GM19455 (cell line): ENCODE measurements around the gene ARHGEF28.

ENCODE experiments used
- ATAC-seq: cut with Tn5 transposase; IDR thresholded peaks from one replicate; pipeline ENCODE4 v1.9.1; 2021; ENCODE audit not compliant: unreplicated experiment

The ARHGEF28 gene

DNA sequence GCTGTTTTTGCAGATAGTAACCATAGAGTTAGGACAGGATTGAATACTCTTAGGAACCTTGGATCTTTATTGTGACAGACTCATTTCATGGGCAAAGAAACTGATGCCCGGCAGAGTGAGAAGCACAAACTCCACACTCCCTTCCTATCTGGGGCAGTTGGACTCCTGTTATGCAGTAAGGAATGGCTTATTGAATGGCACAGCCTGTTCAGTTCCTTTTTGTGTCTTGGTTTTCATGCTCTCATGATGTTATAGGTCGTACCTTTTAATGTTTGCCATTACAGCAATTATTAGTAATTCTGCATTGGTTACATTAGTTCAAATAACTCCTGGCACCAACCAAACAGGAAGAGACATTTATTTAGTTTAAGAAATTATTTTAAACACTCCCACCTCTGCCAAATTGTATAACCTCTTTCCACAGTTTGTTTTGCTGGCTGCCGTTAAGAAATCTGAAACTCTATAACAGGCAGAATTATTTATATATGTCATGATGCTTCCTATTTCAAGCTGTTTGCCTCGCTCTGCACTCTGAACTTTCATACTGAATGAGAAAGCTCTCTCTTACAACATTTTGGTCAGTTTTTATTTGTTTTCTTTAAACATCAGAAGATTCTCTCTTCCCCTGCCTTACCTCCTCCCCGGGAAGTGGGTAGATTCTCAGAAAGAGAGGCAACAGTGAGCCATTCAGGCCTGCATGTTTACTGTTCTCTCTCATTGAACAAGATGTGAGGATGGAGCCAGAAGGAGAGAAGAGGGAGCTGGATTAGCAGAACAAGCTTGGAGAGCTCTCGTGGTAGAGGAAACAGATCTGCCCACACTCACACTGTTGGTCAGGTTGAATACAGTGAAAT lies 144.4 kb downstream of the ARHGEF28 start:
- no peak for ATAC-seq

DNA sequence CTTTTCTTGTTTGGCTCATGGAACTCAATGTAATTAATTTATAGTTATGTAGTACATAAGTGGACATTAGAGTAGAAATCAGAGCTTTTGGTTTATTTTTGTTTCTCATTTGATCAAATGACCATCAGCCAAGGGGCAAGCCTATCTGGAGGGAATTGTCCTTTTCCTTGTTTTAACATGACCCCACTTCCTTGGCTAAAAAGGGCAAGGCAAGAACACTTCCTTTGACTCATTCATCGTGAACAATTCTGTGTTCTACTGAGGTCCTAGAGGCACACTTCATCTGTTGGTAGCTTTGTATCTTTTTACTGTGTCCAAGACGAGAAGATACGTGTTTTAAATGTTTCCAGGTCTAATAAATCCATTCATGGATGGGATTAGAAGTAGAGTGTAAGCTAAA lies 148.9 kb downstream of the ARHGEF28 start:
- ATAC-seq: no peak

DNA sequence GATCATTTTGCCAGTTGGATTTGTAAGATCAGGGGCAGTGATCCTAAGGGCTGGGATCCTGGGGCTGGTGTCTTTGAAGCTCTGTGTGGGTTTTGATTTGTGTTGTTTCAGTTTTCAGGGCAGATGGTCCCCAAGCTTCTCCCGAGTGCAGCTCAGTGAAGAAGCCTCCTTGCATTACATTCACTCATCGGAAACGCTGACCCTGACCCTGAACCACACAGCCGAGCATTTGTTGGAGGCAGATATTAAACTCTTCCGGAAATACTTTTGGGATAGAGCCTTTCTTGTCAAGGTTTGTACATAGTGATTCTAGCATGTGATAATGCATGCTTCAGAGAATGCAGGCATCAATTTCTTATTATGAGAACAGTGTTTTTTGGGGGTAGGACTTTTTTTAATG lies 150.4 kb downstream of the ARHGEF28 start:
- no peak for ATAC-seq

DNA sequence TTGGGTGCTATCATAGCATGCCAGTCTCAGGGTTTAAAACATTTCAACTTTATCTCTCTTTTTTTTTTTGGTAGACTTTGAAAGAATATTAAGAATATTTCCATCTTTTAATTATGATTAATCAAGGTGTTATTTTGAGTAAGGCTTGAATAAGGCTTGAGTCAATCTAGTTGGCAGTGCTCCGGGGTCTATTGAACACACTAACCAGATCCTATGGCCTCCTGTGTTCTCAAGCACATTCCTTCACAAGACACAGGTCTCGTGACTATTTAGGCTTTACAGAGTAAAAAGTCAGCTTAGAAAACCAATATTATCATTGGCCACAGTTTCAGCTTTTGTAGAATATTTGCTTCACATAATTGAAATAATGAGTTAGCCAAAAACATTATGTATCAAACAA lies 151.2 kb downstream of the ARHGEF28 start:
- no peak for ATAC-seq

DNA sequence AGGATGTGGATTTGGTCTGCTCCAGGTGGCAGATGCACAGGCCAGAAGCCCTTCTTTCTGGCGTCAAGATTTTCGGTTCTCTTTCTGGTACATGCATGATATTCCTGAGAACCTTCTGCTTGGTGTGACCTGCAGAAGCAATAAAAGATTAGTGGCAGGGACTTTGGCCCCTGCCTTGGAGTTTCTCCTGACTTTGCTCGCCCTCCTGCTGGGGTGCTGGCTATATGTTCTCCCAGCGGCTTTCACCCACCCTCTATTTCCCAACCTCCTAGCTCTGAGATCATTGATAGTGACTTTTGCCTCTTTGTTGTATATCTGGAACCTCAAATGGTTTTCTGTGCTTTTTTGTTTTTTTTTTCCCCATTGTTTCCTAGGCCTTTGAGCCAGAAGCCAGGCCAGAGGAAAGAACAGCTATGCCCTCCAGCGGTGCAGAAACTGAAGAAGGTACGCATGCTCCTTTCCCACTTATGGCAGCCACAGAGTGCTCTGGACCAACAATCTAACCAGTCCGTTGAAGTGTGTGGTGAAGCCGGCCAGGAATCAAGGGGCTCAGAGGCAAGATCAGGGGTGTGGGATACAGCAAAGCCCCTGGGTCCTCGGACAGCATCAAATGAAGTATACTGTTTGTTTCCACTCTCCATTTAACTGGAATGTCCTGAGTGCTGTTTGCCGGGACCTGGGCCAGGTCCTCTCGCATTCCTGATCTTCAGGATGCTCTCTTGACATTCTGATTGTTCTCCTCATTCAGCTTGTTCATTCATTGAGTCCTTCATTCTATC lies 154.5 kb downstream of the ARHGEF28 start:
- no peak for ATAC-seq

DNA sequence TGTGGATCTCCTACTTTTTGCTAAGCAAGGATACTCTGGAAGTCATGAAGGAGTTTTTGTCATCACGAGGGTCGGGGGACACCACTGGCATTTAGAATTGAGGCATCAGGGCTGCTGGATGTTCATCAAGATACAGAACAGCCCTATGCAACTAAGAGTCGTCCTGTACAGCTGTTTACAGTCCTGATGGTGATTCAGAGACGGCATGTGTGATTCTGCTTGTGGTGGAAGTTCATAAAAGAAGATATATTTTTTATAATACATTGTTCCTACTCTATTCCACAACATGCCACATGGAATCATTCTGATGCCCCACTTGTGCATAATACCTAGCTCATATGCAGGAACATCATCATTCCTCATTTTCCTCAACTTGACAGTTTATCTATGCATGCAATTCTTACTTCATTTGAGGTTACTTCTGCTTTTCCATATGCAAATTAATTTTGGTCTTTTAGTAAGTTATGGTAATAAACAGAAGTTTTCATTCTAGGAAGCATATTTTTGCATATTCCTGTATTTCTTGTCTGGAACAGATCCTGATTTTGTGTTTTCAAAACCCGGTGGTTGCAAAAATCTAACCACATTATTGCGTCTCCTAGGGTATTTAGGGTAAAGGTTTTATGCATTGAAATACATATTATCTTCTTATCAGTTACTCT lies 155.2 kb downstream of the ARHGEF28 start:
- no peak for ATAC-seq

DNA sequence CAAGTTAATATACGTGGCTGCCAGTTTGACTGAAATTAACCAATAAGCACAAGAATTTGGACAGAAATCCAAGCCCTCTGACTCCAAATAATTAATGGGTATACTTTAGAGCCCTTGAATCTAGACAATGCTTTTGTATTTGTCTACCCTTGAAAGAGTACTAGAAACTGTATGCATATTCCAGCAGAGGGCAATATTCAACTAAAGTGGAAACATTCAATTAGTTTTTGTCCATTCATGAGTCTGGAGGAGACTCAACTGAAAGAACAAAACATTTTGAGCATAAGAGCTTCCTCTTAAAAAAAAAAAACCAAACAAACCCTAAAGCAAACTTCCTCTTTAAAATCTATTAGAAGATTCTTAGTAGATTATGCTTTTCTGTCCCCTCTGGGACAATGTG lies 157.8 kb downstream of the ARHGEF28 start:
- ATAC-seq: no peak

DNA sequence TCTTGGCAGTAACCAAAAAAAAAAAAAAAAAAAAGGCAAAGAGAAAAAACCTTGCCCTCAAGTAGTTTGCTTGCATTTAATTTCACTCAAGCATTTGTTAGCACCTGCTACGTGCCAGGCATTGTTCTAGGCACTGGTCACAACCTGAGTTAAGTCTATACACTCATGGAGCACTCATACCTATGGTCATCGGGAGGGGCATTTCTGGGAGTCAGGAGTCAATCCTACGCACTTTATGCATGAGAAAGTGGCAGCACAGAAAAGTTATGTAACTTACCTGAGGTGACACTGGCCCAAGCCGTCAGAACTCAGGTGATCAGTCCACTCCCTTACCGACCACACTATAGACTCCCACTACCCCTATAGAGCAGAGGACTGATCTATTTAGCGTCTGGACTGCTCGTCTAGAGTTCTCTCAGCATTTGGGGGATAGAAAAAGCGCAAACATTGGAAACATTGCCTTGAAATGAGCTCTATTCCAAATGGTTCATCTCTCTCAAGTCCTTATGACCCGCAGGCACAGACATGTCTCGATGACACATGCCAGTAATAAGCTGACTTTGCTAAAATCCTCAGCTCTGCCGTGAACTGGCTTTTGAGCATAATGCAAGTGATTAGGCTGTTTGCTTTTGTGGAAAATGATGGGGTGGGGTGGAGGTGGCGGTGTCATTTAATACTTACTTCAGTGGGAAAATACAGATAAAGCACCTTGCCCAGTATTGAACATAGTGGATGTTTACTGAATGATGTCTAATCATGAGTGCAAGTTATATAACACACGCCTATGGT lies 160.2 kb downstream of the ARHGEF28 start:
- no peak for ATAC-seq

DNA sequence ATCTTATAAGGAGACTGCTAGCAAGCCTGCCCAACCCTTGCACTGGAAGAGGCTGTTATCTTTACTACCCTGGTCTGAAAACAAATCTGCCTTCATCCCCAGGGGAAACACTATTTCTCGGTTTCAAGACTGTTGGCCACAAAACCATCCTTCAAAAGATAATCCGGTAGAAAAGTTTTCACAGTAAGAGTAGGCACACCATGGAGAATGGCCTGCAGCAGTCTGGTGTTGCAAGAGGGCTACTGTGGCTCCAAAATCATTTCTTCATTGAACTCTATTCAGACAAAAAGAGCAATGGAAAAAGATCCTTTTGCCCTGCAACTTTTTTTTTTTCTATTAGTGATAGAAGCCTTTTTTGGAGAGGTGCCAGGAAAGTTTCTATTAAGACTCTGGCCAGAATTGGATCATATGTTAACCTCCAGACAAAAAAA lies 163.9 kb downstream of the ARHGEF28 start:
- no peak for ATAC-seq

DNA sequence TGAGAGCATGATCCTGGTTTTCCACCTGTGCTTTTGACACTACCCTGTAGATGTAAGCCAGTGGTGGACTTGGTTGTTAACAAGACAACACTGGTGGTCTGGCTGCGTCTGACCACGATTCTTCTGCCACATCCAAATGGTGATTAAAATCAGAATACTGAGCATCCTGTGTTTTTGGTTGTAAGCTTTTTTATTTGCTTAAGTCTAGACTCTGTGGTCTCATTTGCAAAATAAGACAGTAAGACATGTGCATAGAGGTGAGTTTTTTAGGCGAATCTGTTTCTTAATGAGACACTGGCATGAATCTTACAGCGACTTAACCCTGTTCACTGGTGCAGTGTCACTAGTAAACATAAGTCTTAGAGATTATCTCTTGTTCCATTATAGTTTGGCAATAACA lies 165.4 kb downstream of the ARHGEF28 start:
- ATAC-seq: no peak

DNA sequence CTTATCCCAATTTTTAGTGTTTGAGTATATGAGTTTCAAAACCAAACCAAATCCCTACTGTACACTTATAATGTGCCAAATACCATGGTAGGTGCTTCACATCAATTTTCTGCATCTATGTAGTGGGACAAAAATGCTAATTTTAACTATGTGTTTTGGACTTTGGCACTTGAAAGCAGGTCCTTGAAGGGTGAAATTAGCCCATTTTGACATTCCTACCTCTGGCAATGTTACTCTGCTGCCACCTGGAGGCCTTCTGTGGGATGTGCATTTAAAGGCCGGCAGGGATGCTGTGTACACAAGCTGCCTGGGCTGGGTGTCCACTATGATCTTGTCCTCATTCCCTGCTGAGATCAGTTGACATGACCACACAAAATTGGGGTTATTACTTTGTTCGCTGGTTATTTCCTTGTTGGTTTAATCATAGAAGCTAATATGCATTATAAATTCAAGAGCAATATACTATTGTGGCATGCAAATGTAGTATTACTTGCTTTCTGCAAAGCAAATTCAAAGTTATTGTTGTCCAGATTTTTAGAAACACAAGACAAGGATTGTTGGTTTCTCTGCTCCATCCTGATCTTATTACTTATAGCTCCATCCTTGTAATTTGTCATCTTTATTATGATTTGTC lies 166.8 kb downstream of the ARHGEF28 start:
- no peak for ATAC-seq

DNA sequence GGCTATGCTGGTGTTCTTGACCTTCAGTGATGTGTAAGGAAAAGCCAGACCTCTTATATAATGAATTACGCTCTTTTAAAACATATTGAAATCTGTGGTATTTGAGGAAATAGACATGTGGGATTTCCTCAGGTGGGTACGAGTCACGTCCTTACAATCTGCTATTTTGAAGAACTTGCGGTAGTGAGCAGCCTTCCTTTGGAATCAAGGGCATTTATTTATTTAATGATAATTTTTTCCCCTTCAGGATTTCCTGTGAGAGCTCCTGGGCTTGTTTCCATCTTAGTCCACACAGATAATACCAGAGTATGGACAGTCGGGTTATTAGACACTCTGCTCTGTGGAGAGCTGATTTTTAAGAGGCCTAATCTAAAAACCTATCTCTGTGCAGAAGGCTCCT lies 167.9 kb downstream of the ARHGEF28 start:
- ATAC-seq: no peak

DNA sequence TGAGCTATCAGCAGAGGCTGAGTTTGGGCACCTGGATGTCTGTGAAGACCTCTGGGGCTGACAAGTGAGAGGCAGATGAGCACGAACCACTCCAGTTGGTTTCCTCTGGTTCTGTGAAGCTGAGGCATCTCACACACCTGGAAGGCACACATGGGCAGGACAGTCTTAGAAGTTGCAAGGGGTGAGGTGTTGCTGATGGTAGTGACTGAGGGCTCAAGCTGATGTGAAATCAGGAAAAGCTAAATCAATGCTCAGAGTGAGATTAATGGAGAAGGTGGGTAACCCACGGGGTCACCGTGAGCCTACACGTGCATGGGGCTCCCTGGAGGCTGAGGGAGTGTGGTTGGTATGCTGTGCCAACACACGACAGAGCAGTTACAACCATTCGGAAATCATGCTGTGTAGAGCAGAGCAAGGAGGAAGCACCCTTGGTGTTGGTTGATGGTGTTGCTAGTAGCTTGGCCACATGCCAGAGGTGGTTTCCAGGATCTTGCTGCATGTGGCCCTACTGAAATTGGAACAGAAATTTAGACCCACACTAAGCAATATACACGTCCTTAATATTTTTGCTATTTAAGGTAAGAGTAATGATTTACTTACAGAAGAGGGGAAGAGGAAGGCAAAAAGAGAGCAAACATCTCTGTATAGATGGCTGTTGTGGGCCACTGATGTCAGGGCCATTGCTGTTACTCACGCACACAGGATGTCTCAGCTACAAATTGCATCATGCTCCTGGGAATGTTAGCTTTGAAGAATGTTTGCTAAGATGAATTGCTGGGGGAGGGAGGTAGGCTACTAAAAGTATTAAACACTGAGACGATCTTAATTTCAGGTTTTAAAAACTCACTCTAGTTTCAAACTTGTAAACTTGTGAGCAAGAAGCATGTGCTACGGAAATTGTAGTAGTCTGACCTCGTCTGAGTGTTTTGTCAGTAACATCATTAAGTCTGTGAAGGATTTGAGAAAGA lies 170.5 kb downstream of the ARHGEF28 start:
- ATAC-seq: no peak

DNA sequence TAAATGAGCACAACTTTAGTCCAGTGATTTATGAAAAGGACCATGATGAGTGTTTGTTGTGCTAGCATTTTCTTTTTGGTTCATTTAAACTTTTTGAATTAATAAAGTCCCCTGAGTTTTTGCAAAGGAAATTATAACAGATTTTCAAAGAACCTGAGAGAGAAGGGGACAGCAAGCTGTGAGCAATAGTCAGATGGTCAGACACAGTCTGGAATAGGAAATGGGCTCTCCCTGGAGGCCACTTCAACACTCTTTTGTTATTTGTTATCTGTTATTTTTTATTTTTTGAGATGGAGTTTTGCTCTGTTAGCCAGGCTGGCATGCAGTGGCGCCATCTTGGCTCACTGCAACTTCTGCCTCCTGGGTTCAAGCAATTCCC lies 171.1 kb downstream of the ARHGEF28 start:
- ATAC-seq: no peak

DNA sequence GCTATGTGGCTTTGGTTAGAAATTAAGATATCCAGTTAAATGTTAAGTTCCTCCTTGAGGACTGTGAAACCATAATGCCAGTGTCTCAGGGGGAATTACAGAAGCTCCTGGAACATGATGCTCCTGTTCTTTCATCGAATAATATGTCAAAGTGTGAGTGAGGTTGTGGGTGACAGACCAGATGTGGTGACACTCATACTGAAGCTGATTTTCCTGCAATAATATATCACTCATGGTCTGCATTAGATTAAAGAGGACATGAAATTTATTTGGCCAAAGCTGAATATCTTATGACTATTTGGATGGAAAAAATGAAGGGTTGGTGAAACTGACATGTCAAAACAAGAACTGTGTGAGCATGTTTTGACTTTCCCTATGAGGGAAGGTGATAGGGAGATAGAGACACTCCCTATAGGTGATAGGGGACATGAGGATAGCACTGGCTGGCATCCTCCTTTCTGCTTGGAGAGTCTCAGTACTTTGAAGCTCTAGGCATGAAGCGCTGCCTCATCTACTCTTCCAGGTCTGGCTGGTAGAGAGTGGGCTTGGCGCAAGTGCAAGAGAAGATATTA lies 173.5 kb downstream of the ARHGEF28 start:
- ATAC-seq: no peak

DNA sequence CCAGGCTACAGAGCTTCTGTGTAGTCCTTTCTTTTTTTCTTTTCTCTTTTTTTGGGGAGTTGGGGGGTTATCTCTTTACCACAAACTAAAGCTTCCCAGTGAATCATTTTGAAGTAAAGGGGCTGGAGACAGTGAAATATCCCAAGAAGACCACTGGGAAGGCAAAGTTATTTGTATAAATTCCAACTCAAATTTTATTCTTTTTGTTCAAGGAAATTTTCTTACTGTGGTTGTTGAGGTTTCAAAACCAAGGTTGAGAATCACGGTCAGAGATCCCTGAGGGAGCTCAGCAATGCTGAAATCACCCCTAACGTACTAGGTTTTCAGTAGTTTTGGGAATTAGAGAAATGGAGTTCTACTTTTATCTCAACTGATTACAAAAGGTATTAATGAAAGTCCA lies 175.7 kb downstream of the ARHGEF28 start:
- ATAC-seq: no peak

DNA sequence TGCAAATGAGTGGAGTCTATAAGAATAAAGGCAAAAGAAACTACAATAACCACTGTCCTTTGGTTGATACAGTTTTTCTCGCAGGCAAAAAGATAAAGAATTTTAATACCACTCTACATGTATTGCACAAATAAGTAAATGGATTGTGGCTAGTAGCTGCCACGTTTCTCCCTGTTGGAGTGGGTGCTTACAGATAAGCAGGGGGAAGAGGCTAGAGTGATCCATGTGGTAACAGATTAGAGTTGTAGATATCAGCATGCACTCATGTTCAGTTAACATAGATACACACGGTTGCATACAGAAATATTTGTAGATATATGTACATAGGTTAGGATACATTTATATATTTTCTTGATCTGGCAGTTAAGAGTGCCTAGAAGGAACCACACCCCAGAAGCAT lies 179.5 kb downstream of the ARHGEF28 start:
- no peak for ATAC-seq

DNA sequence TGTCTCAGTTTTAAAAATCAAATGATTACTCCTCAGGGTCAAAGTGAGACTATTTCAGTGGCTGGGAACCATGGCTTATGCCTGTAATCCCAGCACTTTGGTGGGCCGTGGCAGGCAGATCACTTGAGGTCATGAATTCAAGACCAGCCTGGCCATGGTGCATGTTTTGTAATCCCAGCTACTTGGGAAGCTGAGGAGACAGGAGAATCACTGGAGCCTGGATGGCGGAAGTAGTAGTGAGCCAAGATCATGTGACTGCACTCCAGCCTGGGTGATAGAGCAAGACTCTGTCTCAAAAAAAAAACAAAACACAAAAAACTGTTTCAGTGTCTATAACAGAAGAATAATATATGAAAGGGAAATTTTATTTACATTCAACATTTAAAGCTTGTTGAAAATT lies 182.9 kb downstream of the ARHGEF28 start:
- ATAC-seq: no peak

DNA sequence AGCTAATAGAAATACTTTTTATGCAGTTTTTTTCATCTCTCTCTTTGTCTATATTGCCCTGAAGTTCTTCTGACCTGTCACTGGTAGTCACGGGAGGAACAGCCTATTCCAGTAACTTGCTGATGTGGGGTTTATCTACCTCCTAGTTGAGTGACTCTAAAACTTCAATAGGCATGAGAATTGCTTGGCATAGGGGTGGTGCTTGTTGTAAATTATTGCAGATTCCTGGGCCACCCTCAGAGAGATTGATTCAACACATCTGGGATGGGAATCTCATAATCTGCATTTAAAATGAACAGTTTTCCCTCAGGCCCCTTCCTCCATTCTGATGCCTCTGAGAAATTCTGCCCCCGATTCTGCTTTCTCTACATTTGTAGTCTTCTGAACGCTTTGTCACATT lies 184.4 kb downstream of the ARHGEF28 start:
- ATAC-seq: no peak
